H1 (cell line): ENCODE results near the gene BTRC. TPM values are rescaled to one million over a fixed set of nuclear protein-coding genes. Genes with fewer than 3 reads are reported as not detected.

Experiments used
- CTCF ChIA-PET: fragments of 300-600 bp; sonication (Branson Sonifier 250); formaldehyde crosslinking; loops from one replicate; lab custom pipeline; 2021; ENCODE audit not compliant: partially characterized antibody; lab: Charles Lee
- POLR2A ChIA-PET: fragments of 300-600 bp; sonication (Branson Sonifier 250); formaldehyde crosslinking; loops from one replicate; lab custom pipeline; 2021; ENCODE audit warnings: inconsistent platforms; ENCODE audit not compliant: partially characterized antibody; lab: Charles Lee
- DNase-seq, 2 experiments: peaks; one replicate each; pipeline versions ENCODE4 v3.0.0 to v3.0.0-alpha.2; 2010 to 2022; ENCODE audit warnings: low spot score in 2 of 2, low read depth in 1 of 2, mixed read lengths in 1 of 2
- FAIRE-seq: peaks from 2 replicates; lab custom pipeline; 2011; peaks lifted over from hg19 to GRCh38; lab: Jason Lieb, UNC
- H2AFZ ChIP-seq: 2 replicates; pipeline ENCODE4 v1.8.1; 2012; ENCODE audit warnings: low read length, inconsistent platforms
- H2AK5ac ChIP-seq: 2 replicates; pipeline ENCODE4 v1.6.1; 2013; ENCODE audit warnings: low read depth, low read length
- H2BK120ac ChIP-seq: replicated peaks from 2 replicates; pipeline ENCODE3; 2013; ENCODE audit warnings: low read depth, low read length, inconsistent platforms
- H2BK12ac ChIP-seq: 2 replicates; pipeline ENCODE4 v1.6.1; 2013; ENCODE audit warnings: low read depth, low read length
- H2BK15ac ChIP-seq: 2 replicates; pipeline ENCODE4 v1.6.1; 2013; ENCODE audit warnings: low read length
- H2BK20ac ChIP-seq: 2 replicates; pipeline ENCODE4 v1.6.1; 2013; ENCODE audit warnings: low read length
- H2BK5ac ChIP-seq: 2 replicates; pipeline ENCODE4 v1.6.1; 2013; ENCODE audit warnings: low read depth, low read length
- H3K14ac ChIP-seq: 2 replicates; pipeline ENCODE4 v1.6.1; 2013; ENCODE audit warnings: inconsistent platforms; ENCODE audit not compliant: insufficient read length
- H3K18ac ChIP-seq: 2 replicates; pipeline ENCODE4 v1.6.1; 2013; ENCODE audit warnings: low read length; ENCODE audit errors: extremely low read depth
- H3K23ac ChIP-seq: 2 replicates; pipeline ENCODE4 v1.6.1; 2013; ENCODE audit warnings: inconsistent platforms; ENCODE audit not compliant: insufficient read length
- H3K23me2 ChIP-seq: 2 replicates; pipeline ENCODE4 v1.6.1; 2013; ENCODE audit warnings: low read depth, low read length
- H3K27ac ChIP-seq: 2 replicates; pipeline ENCODE4 v1.6.1; 2011; ENCODE audit warnings: low read depth, low read length, inconsistent platforms
- H3K27me3 ChIP-seq, 4 experiments: replicated peaks in 1 of 4; 1 replicate in 1 of 4; 2 replicates in 3 of 4; pipeline versions ENCODE4 v1.6.1 to v1.8.1; 2011 to 2013; ENCODE audit warnings: low read length in 3 of 4, mild to moderate bottlenecking in 3 of 4, inconsistent platforms in 2 of 4, mixed read lengths in 2 of 4, moderate library complexity in 1 of 4; ENCODE audit not compliant: control insufficient read depth in 3 of 4, insufficient read depth in 3 of 4; ENCODE audit errors: extremely low read depth in 1 of 4
- H3K36me3 ChIP-seq, 4 experiments: 2 replicates each; pipeline versions ENCODE4 v1.6.1 to v1.8.1; 2011 to 2013; ENCODE audit warnings: mild to moderate bottlenecking in 4 of 4, low read length in 3 of 4, moderate library complexity in 2 of 4, control low read depth in 1 of 4, inconsistent platforms in 1 of 4; ENCODE audit not compliant: insufficient read depth in 4 of 4, control insufficient read depth in 2 of 4
- H3K4ac ChIP-seq: replicated peaks from 2 replicates; pipeline ENCODE3; 2013; ENCODE audit warnings: low read length, low read depth, mixed read lengths, inconsistent platforms; ENCODE audit not compliant: insufficient read length
- H3K4me1 ChIP-seq, 4 experiments: replicated peaks in 1 of 4; 1 replicate in 1 of 4; 2 replicates in 3 of 4; pipeline versions ENCODE4 v1.6.1 to v1.8.1; 2011 to 2013; ENCODE audit warnings: low read length in 3 of 4, inconsistent platforms in 2 of 4, mixed read lengths in 1 of 4; ENCODE audit not compliant: insufficient read depth in 4 of 4, control insufficient read depth in 3 of 4
- H3K4me2 ChIP-seq, 2 experiments: 2 replicates each; pipeline versions ENCODE4 v1.6.1 to v1.8.1; 2011 to 2013; ENCODE audit warnings: low read depth in 2 of 2, low read length in 2 of 2, control low read depth in 1 of 2, inconsistent platforms in 1 of 2, mild to moderate bottlenecking in 1 of 2; ENCODE audit not compliant: insufficient read depth in 1 of 2
- H3K4me3 ChIP-seq, 4 experiments: fragments of 200-600, 300-600 bp in 1 of 4; sonication (generic), shearing (Covaris generic), sonication (Bioruptor Twin) in 1 of 4; 2 replicates each; pipeline versions ENCODE4 v1.5.1 to v1.8.1; 2011 to 2016; ENCODE audit warnings: low read length in 4 of 4, low read depth in 3 of 4, control low read depth in 2 of 4, inconsistent platforms in 2 of 4, mild to moderate bottlenecking in 2 of 4, mixed read lengths in 1 of 4, moderate library complexity in 1 of 4; ENCODE audit not compliant: insufficient read depth in 2 of 4; ENCODE audit errors: extremely low read depth in 1 of 4
- H3K56ac ChIP-seq: replicated peaks from 2 replicates; pipeline ENCODE3; 2013; ENCODE audit warnings: low read depth, mild to moderate bottlenecking, mixed read lengths, low read length, inconsistent platforms; ENCODE audit not compliant: insufficient read length
- H3K79me1 ChIP-seq: 2 replicates; pipeline ENCODE4 v1.6.1; 2013; ENCODE audit warnings: low read depth, low read length, control low read depth
- H3K79me2 ChIP-seq, 2 experiments: 2 replicates each; pipeline versions ENCODE4 v1.6.1 to v1.8.1; 2012 to 2013; ENCODE audit warnings: low read length in 2 of 2, mild to moderate bottlenecking in 2 of 2, inconsistent platforms in 1 of 2; ENCODE audit not compliant: insufficient read depth in 2 of 2, control insufficient read depth in 1 of 2
- H3K9ac ChIP-seq, 4 experiments: replicated peaks in 1 of 4; 1 replicate in 1 of 4; 2 replicates in 3 of 4; pipeline versions ENCODE4 v1.6.1 to v1.8.1; 2011 to 2013; ENCODE audit warnings: low read depth in 3 of 4, low read length in 3 of 4, control low read depth in 2 of 4, mild to moderate bottlenecking in 2 of 4, moderate library complexity in 2 of 4, inconsistent platforms in 1 of 4; ENCODE audit errors: extremely low read depth in 1 of 4
- H3K9me3 ChIP-seq, 2 experiments: 2 replicates each; pipeline versions ENCODE4 v1.6.1 to v1.8.1; 2012 to 2013; ENCODE audit warnings: mild to moderate bottlenecking in 2 of 2, moderate library complexity in 2 of 2, control low read depth in 1 of 2, inconsistent platforms in 1 of 2, low read depth in 1 of 2, low read length in 1 of 2, mixed read lengths in 1 of 2; ENCODE audit not compliant: insufficient read depth in 2 of 2
- H4K20me1 ChIP-seq, 2 experiments: replicated peaks in 1 of 2; 2 replicates each; pipeline versions ENCODE3 to v1.8.1; 2011 to 2013; ENCODE audit warnings: inconsistent platforms in 2 of 2, low read length in 2 of 2, mild to moderate bottlenecking in 1 of 2; ENCODE audit not compliant: insufficient read depth in 2 of 2, control insufficient read depth in 1 of 2
- H4K5ac ChIP-seq: 2 replicates; pipeline ENCODE4 v1.6.1; 2013; ENCODE audit warnings: low read length, low read depth, mixed read lengths, inconsistent platforms; ENCODE audit not compliant: insufficient read length
- H4K8ac ChIP-seq: 2 replicates; pipeline ENCODE4 v1.8.0; 2013; ENCODE audit warnings: mild to moderate bottlenecking, moderate library complexity, low read length, inconsistent platforms; ENCODE audit not compliant: insufficient read depth; ENCODE audit errors: extremely low read depth
- H4K91ac ChIP-seq: replicated peaks from 2 replicates; pipeline ENCODE3; 2013; ENCODE audit warnings: low read length, mixed read lengths, inconsistent platforms; ENCODE audit not compliant: insufficient read length
- ASH2L ChIP-seq: fragments of 200-600, 300-600 bp; sonication (generic); IDR thresholded peaks from one replicate; pipeline ENCODE4 v1.7.1; 2017; ENCODE audit warnings: low read length
- BRCA1 ChIP-seq: IDR thresholded peaks from 2 replicates; pipeline ENCODE4 v1.6.1; 2012; ENCODE audit warnings: low read depth, low read length, improper control_type of control experiment
- GABPA ChIP-seq: IDR thresholded peaks from 2 replicates; pipeline ENCODE4 v1.6.1; 2011; ENCODE audit warnings: mild to moderate bottlenecking, low read length, moderate library complexity, borderline replicate concordance; ENCODE audit not compliant: insufficient read depth
- HDAC2 ChIP-seq, 2 experiments: fragments of 300-600 bp in 1 of 2; sonication (generic) in 1 of 2; IDR thresholded peaks; 2 replicates each; pipeline ENCODE4 v1.6.1; 2011 to 2012; ENCODE audit warnings: low read depth in 2 of 2, low read length in 2 of 2, mild to moderate bottlenecking in 2 of 2, moderate library complexity in 2 of 2, borderline replicate concordance in 1 of 2, inconsistent platforms in 1 of 2
- PHF8 ChIP-seq: fragments of 200-600 bp; sonication (generic); conservative IDR thresholded peaks from 2 replicates; pipeline ENCODE4 v1.7.1; 2012; ENCODE audit warnings: low read depth, mild to moderate bottlenecking, inconsistent platforms, low read length, moderate library complexity
- RFX5 ChIP-seq: IDR thresholded peaks from 2 replicates; pipeline ENCODE4 v1.6.1; 2011; ENCODE audit warnings: low read depth, low read length, improper control_type of control experiment, borderline replicate concordance
- SAP30 ChIP-seq: fragments of 300-600 bp; sonication (generic); IDR thresholded peaks from 2 replicates; pipeline ENCODE4 v1.7.1; 2012; ENCODE audit warnings: low read length, moderate library complexity, mild to moderate bottlenecking, inconsistent platforms; ENCODE audit not compliant: insufficient read depth, insufficient replicate concordance
- SIN3A ChIP-seq, 2 experiments: IDR thresholded peaks in 1 of 2; conservative IDR thresholded peaks in 1 of 2; 2 replicates each; pipeline ENCODE4 v1.6.1; 2011 to 2012; ENCODE audit warnings: low read length in 2 of 2, improper control_type of control experiment in 1 of 2, low read depth in 1 of 2, mild to moderate bottlenecking in 1 of 2
- TAF1 ChIP-seq: IDR thresholded peaks from 2 replicates; pipeline ENCODE4 v1.6.1; 2011; ENCODE audit warnings: mild to moderate bottlenecking, low read depth, low read length
- TAF7 ChIP-seq: optimal IDR thresholded peaks from 2 replicates; pipeline ENCODE3; 2011; ENCODE audit warnings: low read depth, mild to moderate bottlenecking, inconsistent platforms, low read length, moderate library complexity, borderline replicate concordance
- TEAD4 ChIP-seq: IDR thresholded peaks from 2 replicates; pipeline ENCODE4 v1.6.1; 2012; ENCODE audit warnings: low read depth, low read length, inconsistent platforms, mixed read lengths
- WGBS, 2 experiments: shearing (Covaris generic) in 1 of 2; methylation state at CpG; one replicate each; pipeline versions ENCODE4 v1.1.6 to v1.1.7; 2013 to 2015; ENCODE audit warnings: low lambda C conversion rate in 2 of 2, mixed read lengths in 2 of 2, inconsistent platforms in 1 of 2, low coverage in 1 of 2, missing lambda C conversion rate in 1 of 2; ENCODE audit not compliant: insufficient replicate concordance in 2 of 2, insufficient coverage in 1 of 2, insufficient read length in 1 of 2; ENCODE audit errors: extremely low coverage in 1 of 2, missing lambda C conversion rate in 1 of 2; 5-methylcytosine and 5-hydroxymethylcytosine counted together
- polyA plus RNA-seq, 7 experiments: library from polyadenylated mRNA; depleted of rRNA in 3 of 7; stranded (reverse) in 5 of 7; unstranded in 2 of 7; fragments of >200 nt in 5 of 7; fragments of 200-250 nt in 2 of 7; gene quantifications; 1 replicate in 5 of 7; 2 replicates in 1 of 7; 4 replicates in 1 of 7; pipeline versions ENCODE4 v1.2.1 to v1.2.3, GENCODE V29; 2011 to 2013; ENCODE audit warnings: missing spikeins in 2 of 7, mixed read lengths in 2 of 7
- total RNA-seq: library from RNA; stranded (reverse); fragmentation: NEBNext Ultra II Directional; extraction: Animal tissue kit (Norgen Biotek cat#: 25700); gene quantifications from 2 replicates; pipeline ENCODE4 v1.2.1, GENCODE V29; 2021

Gene BTRC
- total and polyA plus RNA-seq, 2 of the 8 experiments (the other 6 are each of a cell fraction or from before 2014, with no cell fraction given), result 9.9 to 24.7 TPM

- Histone ChIP-seq H4K20me1 (no peaks in the 10 kb centered on the region), H4K91ac (no peak overlapping the region)
These were observed 150.5 kb downstream of the BTRC start for GRCh38 chr10:101504438-101504837.

More at GRCh38 chr10:101504438-101504837, 150.5 kb downstream of the BTRC start:
- Histone ChIP-seq H2AK5ac (no peak overlapping the region), H3K56ac (no peak overlapping the region), H4K8ac (no peak overlapping the region), H3K79me1 (no peaks in the 10 kb centered on the region), H2BK20ac (no peak overlapping the region), H2BK12ac (no peak overlapping the region), H2AFZ (no peak overlapping the region), H3K4me1 (no peaks in the 10 kb centered on the region), H3K27me3 (no peaks in the 10 kb centered on the region), H2BK5ac (no peak overlapping the region), H3K4me2 (no peak overlapping the region), H3K36me3 (no peaks in the 10 kb centered on the region), H3K27ac (no peak overlapping the region), H3K79me2 (no peaks in the 10 kb centered on the region), H3K4me3 (no peak overlapping the region), H3K9ac (no peak overlapping the region), H3K23me2 (no peaks in the 10 kb centered on the region; the same call in 1 of the 2 replicates), H3K14ac (no peak overlapping the region), H2BK15ac (no peak overlapping the region), H3K23ac (no peak overlapping the region), H4K5ac (no peak overlapping the region), H3K18ac (no peak overlapping the region), H3K9me3 (no peaks in the 10 kb centered on the region), H2BK120ac (no peak overlapping the region), H3K4ac (no peak overlapping the region)
- TF ChIP-seq TEAD4, result no peak
- TF ChIP-seq GABPA, result no peak
- no peak for TF ChIP-seq ASH2L
- no peak for TF ChIP-seq SAP30
- TF ChIP-seq TAF1, result no peak
- no peak for TF ChIP-seq TAF7
- no peak for TF ChIP-seq BRCA1
- no peak for TF ChIP-seq PHF8
- no peak for TF ChIP-seq SIN3A (conservative IDR thresholded peaks at IDR 0.05 in 1 of 2, IDR thresholded peaks at IDR 0.05 in 1 of 2; ENCODE audit: low read depth in 1 of 2, low read length in 2 of 2)
- no peak for TF ChIP-seq RFX5
- no peak for TF ChIP-seq HDAC2 (IDR thresholded peaks at IDR 0.05; ENCODE audit: borderline replicate concordance in 1 of 2, low read depth in 2 of 2, low read length in 2 of 2)
- POLR2A ChIA-PET, result no interaction called here
- DNase-seq (no peak), FAIRE-seq (no peak)
- WGBS, 2 experiments, result 85% methylated on average over 2 of the region's 2 CpGs; no CpG with 5 or more reads in 1 of the 2 experiments
- CTCF ChIA-PET, result interaction anchor here (0.6 to 1.2 kb wide), 3 partner anchors 38 to 76 kb away, joined by 3 to 5 read pairs (median 4); no protein-coding TSS in a partner anchor
